Nucleus accumbens (tissue), 56 donors: ENCODE data around the gene MICU2.

ENCODE experiments used
- DNase-seq, 56 donors: peaks; one replicate each; lab custom pipeline; 2025; lab: John Stamatoyannopoulos, UW

Gene MICU2

DNA sequence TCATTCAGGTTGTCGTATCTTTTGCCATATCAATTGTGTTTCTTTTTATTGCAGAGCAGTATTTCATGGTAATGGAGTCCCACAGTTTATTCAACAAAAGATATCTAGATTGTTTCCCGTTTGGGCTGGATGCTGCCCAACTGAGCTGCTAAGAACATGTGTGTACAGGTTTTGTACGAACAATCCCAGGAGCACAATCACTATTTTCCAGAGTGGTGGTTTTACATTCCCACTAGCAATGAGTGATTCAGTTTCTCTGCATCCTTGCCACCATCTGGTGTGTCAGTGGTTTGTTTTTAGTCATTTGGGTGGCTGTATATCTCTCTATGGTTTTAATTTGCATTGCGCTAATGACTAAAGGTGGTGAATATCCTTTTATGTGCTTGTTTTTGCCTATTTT is 92.1 kb downstream of the MICU2 start:
- no peak for DNase-seq

DNA sequence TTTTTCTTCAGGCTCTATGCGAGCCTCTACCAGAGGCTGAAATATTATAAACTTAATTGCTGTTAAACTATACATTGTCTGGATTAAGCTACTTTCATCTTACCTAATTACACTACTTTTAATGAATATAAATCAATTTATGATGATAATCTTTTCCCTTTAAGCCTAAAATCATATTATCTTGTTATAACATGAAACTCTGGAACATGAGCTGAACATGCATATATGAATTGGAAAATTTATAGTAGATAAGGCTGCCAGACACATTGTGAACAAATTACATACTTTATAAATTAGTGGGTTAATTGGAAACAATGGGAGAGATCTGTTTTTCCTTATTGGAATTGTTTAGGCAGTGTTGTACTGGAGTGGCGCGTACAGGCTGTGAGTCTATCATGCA is 99.6 kb downstream of the MICU2 start:
- DNase-seq, result no peak

DNA sequence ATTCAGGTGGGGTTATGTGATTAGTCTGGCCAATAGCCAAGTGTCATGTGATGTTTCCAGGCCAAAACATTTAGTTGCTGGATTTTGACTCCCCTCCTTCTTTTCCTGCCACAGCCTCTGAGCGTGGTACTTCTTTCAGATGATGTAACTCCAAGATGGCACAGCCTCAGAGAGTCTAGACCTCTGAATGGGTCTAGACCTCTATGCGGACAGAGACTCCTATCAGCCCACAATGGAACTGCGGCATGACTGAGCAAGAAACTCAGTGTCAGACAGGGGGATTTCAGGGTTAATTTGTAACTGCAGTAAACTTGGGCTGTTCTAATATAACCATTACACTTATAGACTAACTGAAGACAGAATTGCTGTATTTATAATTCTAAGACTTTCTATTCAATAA is 102.3 kb downstream of the MICU2 start:
- no peak for DNase-seq

DNA sequence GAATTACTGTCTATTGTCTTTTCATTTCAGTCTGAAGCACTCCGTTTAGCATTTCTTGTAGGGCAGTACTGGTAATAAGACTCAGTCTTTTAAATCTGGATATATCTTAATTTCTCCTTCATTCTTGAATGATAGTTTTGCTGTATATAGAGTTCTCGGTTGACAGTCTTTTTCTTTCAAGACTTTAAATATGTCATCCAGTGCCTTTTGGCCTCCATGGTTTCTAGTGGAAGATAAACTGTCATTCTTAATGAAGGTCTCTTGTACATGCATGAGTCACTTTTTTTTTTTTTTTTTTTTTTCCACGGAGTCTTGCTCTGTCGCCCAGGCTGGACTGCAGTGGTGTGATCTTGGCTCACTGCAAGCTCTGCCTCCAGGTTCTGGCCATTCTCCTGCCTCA is 117.6 kb downstream of the MICU2 start:
- no peak for DNase-seq

DNA sequence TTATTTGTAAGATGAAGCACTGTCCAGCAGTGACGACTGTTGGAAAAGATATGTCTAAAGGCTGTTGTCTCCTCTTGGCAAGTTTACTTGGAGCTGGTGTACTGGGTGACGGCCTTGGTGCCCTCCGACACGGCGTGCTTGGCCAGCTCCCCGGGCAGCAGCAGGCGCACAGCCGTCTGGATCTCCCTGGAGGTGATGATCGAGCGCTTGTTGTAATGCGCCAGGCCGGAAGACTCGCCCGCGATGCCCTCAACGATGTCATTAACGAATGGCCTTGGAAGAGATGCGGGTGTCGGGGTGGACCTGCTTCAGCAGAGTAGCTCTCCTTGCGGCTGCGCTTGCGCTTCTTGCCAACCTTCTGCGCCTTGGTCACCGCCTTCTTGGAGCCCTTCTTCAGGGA is 120.2 kb downstream of the MICU2 start:
- DNase-seq, result no peak

DNA sequence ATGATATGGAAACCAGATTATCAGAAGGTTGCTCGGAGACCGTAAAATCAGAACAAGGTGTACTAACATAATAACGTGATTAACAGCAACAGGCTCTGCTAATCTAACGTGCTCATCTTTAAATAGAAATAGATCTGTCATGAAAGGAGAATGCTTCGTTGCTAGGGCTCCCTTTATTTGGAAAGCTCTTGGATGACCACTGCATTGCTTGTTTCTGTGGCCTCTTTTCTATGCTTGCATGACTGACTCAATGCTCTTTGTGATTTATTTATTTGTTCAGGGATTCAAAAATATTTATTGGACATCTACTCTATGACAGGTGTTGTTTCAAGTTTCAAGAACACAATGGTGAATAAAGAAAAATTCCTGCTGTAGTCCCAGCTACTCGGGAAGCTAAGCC is 122.6 kb downstream of the MICU2 start:
- no peak for DNase-seq

DNA sequence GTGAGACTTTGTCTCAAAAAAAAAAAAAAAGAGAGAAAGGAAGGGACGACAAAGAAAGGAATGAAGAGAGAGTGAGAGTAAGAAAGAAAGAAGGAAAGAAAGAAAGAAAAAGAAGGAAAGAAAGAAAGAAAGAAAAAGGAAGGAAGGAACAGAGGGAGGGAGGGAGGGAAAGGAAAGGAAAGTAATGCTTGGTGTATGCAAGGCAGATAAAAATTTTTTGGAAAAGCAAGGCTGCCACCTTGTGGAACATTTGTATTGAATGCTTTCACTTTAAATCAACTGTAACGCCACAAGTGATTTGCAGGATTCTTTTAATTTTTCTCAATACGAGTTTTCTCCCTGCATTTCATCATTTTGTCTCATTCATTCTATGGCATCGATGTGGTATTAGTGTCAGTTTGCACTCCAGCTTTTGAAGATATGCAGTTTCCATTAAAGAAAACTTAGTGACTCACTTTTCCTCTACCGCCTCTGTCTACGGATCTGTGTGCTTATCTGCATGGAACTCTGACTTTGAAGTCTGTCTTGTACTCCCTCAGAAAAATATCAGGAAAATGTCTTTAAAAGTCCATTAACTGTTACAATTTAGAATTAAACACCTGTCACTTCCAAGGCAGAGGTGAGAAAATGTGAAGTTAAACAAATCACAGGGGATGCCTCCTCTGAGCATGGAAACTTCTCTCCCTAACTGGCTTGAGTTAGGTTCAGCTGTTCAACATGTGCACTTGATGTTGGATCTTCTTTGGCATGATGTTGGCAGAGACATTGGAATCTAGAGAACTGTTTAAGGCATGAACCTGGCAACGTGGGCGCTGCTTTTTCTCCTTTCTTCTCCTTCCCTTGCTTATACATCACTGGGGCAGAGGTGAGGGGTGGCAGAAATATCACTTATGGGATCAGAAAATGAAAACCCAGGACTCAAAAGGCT is 124.8 kb downstream of the MICU2 start:
- peak in 19 of 56 donors; percentile 5 to 75 (median 16) for DNase-seq

DNA sequence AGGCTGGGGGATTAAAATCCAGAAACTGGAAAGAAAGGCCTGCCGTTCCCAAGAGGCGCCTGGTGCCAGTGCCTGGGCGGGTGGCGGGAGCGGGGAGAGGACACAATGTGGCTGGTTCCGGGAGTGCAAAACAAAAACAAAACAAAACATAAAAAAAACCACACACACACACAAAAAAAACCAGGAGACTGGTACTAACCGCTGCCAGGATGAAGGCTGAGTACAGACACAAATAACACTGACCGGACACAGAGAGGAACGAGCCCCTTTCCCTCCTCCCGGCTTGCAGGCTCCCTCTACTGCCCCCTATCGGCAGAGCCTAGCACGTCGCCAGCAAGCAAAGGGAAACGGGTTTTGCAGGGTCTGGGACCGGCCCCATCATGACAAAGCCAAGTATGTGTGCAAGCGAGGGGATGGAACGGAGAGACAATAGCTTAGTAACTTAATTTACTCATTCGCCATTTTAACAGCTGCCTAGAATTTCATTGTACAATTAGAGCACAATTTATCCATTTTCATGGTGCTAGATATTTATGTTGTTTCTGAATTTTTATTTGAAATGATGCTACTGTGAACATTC is 127.0 kb downstream of the MICU2 start:
- DNase-seq, result peak in 55 of 56 donors; percentile 16 to 89 (median 77)

DNA sequence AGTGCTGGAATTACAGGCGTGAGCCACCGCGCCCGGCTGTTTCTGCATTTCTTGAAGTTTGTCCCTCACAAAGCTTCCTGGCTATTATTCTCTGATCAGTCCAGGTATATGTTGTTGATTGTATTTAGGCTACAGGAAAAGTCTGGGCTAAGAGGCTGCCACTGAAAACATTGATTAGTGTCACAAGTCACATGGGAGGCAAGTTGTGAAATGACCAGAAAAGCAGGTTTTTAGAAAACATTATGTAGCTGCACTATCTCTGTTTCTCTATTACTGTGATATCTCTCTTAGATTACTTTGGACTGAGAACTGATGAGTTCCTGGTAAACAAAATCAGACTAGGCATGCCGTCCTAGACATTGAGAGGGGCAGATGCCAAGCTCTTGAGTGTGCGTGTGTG is 128.9 kb downstream of the MICU2 start:
- no peak for DNase-seq

DNA sequence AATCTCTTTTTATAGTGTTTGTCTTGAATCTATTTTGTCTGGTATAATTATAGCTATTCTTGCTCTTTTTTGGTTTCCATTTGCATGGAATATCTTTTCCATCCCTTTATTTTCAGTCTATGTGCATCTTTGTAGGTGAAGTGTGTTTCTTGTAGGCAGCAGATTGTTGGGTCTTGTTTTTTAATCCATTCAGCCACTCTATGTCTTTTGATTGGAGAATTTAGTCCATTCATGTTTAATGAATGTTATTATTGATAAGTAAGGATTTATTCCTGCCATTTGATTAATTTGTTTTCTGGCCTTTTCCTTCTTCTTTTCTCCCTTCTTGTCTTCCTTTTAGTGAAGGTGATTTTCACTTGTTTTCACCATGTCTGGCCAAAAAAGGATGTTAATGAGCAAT is 133.2 kb downstream of the MICU2 start:
- DNase-seq, result no peak

DNA sequence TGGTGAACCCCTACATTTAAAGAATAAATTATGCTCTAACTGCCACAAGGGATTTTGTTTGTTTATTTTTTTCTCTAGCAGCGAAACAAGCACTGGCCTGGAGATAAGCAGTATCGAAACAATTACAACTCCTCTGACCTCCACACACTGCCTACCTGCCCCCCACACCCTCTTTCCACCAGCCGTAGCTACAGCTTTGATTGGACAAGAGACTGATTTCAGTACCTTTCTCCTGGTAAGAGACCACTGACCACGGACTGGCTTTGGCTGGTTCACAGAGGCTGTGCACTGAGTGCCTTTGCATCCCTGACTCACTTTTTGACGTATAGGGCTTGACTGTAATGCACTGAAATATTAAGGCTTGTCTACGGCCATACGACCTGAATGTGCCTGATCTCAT is 137.4 kb downstream of the MICU2 start:
- DNase-seq, result no peak

DNA sequence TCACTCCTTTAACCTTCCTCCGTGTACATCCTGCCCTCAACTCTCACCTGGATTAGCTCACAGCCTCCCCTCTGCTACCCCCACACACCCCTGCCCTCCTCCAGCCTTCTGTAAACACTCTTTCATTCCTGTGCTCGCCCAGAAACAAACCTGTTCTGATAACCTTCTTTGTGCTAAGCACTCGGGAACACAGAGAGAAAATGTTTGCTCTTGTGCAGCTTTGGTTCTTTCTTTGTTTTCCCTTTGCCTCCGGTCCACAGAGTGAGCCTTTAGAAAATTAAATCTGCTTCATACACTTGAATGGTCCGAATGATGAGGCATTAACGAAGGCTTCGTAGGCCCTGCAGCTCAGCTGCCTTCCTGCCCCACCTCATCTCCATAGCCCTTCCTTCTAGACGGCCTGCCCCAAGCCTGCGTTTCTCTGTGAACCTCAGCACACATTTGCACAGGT is 138.2 kb downstream of the MICU2 start:
- DNase-seq, result no peak

DNA sequence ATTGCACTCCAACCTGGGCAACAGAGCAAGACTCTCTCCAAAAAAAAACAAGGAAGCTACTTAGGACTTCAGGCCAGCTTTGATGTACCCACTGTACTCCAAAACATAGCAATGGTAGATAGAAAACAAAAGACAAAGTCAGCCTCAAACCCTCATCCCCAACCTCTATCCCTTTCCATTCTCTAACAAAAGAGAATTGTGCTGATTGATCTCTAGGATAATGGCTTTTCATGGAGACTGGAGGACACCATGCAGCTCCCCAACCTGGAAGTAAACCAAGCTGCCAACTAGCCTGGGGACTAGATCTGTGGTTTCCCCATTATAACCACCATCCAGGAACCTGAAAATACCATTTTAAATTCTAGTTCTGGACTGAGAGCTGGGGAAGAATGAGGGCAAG is 140.5 kb downstream of the MICU2 start:
- no peak for DNase-seq

DNA sequence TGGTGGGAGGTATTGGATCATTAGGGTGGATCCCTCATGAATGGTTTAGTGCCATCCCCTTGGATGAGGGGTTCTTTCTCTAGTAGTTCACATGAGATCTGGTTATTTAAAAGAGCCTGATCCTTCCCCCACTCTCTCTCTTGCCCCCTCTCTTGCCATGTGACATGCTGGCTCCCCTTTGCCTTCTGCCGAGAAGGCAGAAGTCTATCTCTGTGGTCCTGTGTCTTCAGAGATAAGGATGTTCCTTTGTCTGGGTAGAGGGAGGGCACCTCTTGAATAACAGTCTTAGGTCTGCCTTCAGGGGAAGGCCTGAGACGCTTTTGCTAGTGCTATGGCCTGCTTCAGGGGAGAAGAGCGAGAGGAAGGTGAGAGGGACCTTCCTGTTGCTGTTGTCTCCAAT is 142.8 kb downstream of the MICU2 start:
- no peak for DNase-seq

DNA sequence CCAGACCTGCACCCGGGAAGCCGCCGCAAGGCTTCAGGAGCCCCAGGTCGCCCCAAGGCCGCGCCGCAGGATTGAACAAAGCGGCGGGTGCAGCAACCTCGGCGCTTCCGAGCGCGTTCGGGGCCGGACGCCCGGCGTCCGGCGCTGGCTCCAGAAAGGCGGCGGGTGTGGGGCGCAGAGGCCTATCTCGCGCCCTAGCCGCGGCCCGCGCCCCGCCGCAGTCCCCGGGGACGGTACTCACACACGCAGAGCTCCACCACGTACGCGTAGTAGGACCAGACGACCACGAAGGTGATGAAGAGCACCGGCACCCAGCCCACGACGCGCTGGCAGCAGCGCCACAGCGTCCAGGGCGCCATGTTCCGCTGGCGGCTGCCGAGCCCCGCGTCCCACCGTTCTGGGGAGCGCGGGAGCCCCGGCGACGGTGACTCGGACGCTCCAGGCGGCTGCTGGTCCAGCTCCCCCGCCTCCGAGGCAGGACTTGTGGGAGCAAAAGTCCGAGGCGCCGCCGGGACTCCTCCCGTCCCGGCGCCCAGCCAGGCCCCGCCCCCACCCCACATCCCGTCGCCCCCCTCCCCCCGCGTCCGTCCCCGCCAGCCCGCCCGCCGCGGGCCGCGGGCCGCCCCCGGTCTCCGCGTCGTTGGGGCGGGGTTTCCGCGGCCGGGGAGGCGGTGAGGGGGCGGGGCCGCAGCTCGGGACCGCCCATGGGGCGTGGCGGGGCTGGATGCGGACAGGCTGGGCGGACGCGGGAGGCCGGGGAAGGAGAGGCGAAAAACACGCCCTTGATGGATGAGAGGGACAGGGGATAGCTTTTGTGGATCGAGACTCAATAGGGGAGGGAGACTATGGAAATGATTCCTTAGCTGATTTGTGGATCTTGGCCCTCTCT is 144.9 kb downstream of the MICU2 start, which contains the start of gene ZDHHC20:
ZDHHC20 (minus strand) TSS at position 491 of the 889 bp plus-strand sequence; CDS start at position 359, 132 bp downstream.
- DNase-seq, result peak in 55 of 56 donors; percentile 24 to 96 (median 86)

DNA sequence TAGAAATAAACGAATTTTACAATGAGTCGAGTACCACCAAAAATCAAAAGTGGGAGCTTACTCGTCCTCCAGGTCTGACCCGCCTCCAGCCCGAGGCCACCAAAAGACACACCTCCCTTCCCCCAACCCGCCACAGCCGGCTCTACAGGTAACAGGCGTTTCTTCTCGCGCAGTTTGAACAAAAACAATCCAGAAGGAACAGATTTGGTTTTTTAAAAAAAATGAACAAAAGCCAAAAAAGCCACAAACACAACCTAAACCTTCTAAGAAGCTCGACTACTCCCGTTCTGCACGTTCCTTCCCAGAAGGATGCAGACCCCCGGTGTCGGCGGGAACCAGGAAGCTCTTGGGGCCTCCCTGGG is 145.5 kb downstream of the MICU2 start:
- peak in 22 of 56 donors; percentile 6 to 64 (median 42) for DNase-seq

DNA sequence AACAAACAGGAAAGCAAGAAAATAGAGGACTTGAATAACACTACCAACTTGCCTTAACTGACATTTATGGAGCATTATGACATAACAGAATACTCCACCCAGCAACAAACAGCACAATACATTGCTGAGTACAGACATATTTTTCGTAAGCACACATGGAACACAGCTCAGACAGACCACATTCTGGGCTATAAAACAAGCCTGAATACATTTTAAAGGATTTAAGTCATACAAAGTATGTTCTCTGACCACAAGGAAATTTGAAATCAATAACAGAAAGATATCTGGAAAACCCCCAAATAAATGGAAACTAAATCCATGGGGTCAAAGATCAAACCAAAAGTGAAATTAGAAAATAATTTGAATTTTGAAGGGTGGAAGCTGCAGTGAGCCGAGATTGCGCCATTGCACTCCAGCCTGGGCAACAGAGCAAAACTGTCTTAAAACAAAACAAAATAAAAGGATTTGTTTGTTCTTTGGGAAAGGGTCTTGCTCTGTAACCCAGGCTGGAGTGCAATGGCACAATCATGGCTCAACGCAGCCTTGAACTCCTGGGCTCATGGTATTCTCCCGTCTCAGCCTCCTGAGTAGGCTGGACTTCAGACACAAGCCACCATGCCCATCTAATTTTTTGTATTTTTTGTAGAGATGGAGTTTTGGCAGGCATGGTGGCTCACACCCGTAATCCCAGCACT is 150.4 kb downstream of the MICU2 start:
- DNase-seq, result no peak

DNA sequence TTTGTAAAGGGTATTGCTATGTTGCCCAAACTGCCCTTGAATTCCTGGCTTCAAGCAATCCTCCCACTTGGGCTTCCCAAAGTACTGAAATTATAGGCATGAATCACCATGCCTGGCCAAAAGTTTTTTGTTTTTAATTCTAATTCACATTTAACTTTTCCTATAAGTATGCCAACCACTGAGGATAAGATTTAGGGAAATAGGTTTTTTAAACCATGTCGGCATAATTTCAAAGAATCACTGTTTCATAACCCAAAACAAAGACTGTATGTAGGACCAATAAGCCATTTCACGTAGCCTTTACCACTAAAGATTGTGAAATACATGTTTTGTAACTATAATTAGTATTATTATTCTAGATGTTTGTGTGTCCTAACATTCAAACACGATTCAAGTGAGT is 153.0 kb downstream of the MICU2 start:
- no peak for DNase-seq

DNA sequence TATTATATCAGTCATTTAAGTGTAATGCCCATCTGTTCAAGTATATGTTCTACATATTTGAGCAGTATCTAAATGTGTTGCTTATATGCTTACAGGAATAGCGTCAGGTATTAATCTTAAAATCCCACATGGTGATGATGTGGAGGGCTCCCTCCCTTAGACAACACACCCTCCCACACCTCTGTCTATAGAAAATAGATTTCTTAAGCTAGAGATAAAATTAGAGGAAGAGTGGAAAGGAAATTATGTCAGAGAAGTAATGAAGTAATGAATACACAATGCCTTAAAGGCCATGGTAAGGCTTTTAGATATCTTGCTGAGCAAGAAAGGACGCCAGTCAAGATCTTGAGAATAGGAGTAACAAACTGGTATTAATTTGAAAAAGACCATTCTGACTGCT is 157.3 kb downstream of the MICU2 start:
- DNase-seq, result no peak

DNA sequence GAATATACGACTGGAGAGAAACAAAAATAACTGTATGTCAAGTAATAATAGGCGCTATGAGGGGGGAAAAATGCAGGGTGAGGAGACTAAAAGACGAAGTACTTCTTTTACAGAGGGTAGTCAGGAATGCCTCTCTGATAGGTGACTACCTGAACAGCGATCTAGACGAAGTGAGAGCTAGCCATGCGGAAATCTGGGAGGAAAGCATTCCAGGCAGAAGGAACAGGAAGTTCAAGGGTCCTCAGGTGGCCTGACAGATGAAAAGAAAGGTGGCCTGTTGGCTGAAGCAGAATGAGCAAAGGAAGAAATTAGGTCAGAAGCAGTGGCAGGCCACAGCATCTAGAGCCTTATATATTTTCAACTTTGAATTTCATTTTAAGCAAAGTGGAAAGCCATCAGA is 158.2 kb downstream of the MICU2 start:
- no peak for DNase-seq
